D721Med (cell line): Measurements from ENCODE around the gene GAGE12H.

Source experiments
- DNase-seq: peaks from one replicate; pipeline ENCODE4 v3.0.0; 2011; ENCODE audit warnings: low spot score; ENCODE audit not compliant: insufficient read length
- FAIRE-seq: peaks from 2 replicates; lab custom pipeline; 2011; peaks lifted over from hg19 to GRCh38; lab: Jason Lieb, UNC
- CTCF ChIP-seq: IDR thresholded peaks from 2 replicates; pipeline ENCODE4 v1.5.1; 2012; ENCODE audit warnings: mild to moderate bottlenecking, control low read depth; ENCODE audit not compliant: insufficient read depth; ENCODE audit errors: missing control alignments

The GAGE12H gene

DNA sequence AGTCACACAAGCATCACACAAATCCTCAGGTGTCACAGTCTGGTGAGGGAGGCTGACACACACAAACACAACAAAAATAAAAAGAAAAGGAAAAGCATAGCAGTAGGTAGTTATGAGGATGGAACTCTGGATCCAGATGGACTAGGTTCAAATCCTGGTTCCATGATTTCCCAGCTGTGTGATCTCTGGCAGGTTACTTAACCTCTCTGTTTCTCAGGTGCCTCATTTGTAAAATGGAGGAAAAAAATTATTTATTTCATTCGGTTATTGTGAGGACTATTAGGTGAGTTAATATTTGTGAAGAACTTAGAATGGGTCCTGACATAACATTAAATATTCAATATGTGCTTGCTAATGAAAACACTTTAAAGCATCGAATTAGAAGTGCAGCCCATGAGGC, 38.8 kb downstream of the GAGE12H start:
- no peak for DNase-seq
- FAIRE-seq: no peak
- TF ChIP-seq CTCF: no peak

- DNase-seq (no peak), FAIRE-seq (no peak)
- no peak for TF ChIP-seq CTCF
Measured at GRCh38 chrX:49627086-49627777, 47.5 kb downstream of the GAGE12H start.
